Measurements from ENCODE around the gene RHOD.

GRCh38 chr11:67120456-67120855 lies 63.8 kb downstream of the RHOD start:
- TF ChIP-seq CTCF (IDR thresholded peaks at IDR 0.05; ENCODE audit: insufficient read depth, low read length, poor library complexity, severe bottlenecking) (no peak), EZH2phosphoT487 (conservative IDR thresholded peaks at IDR 0.05; ENCODE audit: low read length) (no peak)

Data from SU-DHL-6 (cell line).